Bronchial epithelial cell (primary cell): ENCODE data around the gene CYFIP2. TPM values are rescaled to one million over a fixed set of nuclear protein-coding genes. Genes with fewer than 3 reads are reported as not detected.
A peak's percentile ranks its signal among the peaks of the same experiment; 100 is the strongest.

Experiments
- DNase-seq: peaks from one replicate; pipeline ENCODE4 v3.0.0-alpha.2; 2010; ENCODE audit warnings: low read depth
- FAIRE-seq: peaks from 2 replicates; lab custom pipeline; 2011; peaks lifted over from hg19 to GRCh38; lab: Jason Lieb, UNC
- H3K27me3 ChIP-seq: 2 replicates; pipeline ENCODE4 v1.5.1; 2011; ENCODE audit warnings: low read length; ENCODE audit not compliant: control insufficient read depth, insufficient read depth
- H3K36me3 ChIP-seq: 2 replicates; pipeline ENCODE4 v1.5.1; 2011; ENCODE audit warnings: low read length; ENCODE audit not compliant: control insufficient read depth, insufficient read depth
- H3K4me3 ChIP-seq: 2 replicates; pipeline ENCODE4 v1.5.1; 2011; ENCODE audit warnings: mild to moderate bottlenecking, low read depth, low read length, control low read depth
- total RNA-seq: library from RNA; depleted of rRNA; stranded (reverse); fragments of >200 nt; gene quantifications from 2 replicates; pipeline ENCODE4 v1.2.1, GENCODE V29; 2014
- TF ChIP-seq, protein P1 (sequence below): IDR thresholded peaks from 2 replicates; pipeline ENCODE4 v1.5.1; 2011; ENCODE audit warnings: mild to moderate bottlenecking, moderate library complexity, low read length, control low read depth, inconsistent platforms; ENCODE audit not compliant: insufficient read depth, severe bottlenecking

Gene CYFIP2
- total RNA-seq, 1 donor from 2014 or later: 3.9 TPM

- TF ChIP-seq, protein P1, sequence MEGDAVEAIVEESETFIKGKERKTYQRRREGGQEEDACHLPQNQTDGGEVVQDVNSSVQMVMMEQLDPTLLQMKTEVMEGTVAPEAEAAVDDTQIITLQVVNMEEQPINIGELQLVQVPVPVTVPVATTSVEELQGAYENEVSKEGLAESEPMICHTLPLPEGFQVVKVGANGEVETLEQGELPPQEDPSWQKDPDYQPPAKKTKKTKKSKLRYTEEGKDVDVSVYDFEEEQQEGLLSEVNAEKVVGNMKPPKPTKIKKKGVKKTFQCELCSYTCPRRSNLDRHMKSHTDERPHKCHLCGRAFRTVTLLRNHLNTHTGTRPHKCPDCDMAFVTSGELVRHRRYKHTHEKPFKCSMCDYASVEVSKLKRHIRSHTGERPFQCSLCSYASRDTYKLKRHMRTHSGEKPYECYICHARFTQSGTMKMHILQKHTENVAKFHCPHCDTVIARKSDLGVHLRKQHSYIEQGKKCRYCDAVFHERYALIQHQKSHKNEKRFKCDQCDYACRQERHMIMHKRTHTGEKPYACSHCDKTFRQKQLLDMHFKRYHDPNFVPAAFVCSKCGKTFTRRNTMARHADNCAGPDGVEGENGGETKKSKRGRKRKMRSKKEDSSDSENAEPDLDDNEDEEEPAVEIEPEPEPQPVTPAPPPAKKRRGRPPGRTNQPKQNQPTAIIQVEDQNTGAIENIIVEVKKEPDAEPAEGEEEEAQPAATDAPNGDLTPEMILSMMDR: no peak
- H3K27me3 ChIP-seq: peaks cover 1% of the 10 kb centered on the region
- no peak overlapping the region for H3K4me3 ChIP-seq
- H3K36me3 ChIP-seq: no peaks in the 10 kb centered on the region
- DNase-seq (no peak), FAIRE-seq (no peak)
Observed at GRCh38 chr5:157279605-157280239, 13.8 kb downstream of the CYFIP2 start.

- FAIRE-seq: no peak
- peak; percentile 77 for DNase-seq
- H3K36me3 ChIP-seq: no peaks in the 10 kb centered on the region
- peaks cover 1% of the 10 kb centered on the region for H3K27me3 ChIP-seq
- no peak overlapping the region for H3K4me3 ChIP-seq
- TF ChIP-seq, protein P1: no peak
Observed at GRCh38 chr5:157280927-157281326, 15.0 kb downstream of the CYFIP2 start.

DNA sequence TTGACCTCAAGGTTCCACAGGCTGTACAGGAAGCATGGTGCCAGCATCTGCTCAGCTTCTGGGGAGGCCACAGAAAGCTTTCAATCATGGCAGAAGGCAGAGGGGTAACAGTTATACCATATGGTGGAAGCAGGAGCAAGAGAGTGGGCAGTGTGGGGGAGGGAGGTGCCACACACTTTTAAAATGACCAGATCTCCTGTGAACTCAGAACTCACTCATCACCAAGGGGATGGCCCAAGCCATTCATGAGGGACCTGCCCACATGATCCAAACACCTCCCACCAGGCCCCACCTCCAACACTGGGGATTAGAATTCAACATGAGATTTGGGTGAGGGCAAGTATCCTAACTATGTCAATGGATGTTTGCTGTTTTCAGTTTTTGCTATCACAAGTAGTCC lies 16.2 kb downstream of the CYFIP2 start:
- Histone ChIP-seq H3K36me3 (no peaks in the 10 kb centered on the region), H3K27me3 (peaks cover 1% of the 10 kb centered on the region), H3K4me3 (no peak overlapping the region)
- FAIRE-seq (no peak), DNase-seq (no peak)
- TF ChIP-seq, protein P1: no peak

- no peak overlapping the region for H3K4me3 ChIP-seq
- FAIRE-seq: peak; percentile 47
- TF ChIP-seq, protein P1: no peak
- no peaks in the 10 kb centered on the region for H3K36me3 ChIP-seq
- no peak for DNase-seq
- peaks cover 1% of the 10 kb centered on the region for H3K27me3 ChIP-seq
Observed at GRCh38 chr5:157283434-157283833, 17.5 kb downstream of the CYFIP2 start.

DNA sequence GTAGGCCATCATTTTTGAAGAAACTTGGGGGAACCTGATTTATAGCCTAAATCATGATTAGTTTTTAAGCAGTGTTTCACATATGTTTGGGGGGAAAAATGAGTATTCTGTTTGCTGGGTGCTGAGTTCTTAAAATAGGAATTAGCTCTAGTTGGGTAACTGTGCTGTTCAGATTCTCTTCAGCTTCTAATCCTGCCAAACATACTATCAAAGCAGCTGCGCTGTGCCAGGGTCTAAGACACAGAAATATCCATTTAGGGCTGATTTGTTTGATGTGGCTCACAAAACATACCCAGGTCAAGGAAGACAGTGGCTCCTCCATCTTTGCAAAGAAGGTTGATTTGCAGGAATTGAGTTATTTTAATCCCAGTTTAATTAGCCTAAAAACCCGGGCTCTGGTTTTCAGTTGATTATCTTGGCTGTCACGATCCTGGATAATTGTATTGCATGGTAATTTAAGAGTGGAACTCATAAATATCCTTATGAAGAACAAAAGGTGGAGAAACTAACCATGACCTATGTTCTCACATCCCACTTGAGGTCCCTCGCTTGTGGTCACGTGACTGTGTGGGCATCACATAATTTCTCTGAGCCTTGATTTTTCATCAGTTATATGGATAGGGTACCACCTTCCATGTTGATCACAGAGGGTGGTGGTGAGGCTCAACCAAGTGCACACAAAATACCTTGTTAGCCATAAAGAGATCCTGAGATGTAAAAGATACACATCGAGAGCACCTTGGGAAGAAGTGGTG lies 18.7 kb downstream of the CYFIP2 start:
- H3K27me3 ChIP-seq: peaks cover 1% of the 10 kb centered on the region
- no peaks in the 10 kb centered on the region for H3K36me3 ChIP-seq
- TF ChIP-seq, protein P1: no peak
- FAIRE-seq (no peak), DNase-seq (no peak)
- no peak overlapping the region for H3K4me3 ChIP-seq
